ENCODE results near the gene STAB1. TPM values are rescaled to one million over a fixed set of nuclear protein-coding genes. Genes with fewer than 3 reads are reported as not detected.

STAB1 gene
- total RNA-seq, 2 donors from 2014 or later: 46.5 to 62.6 TPM

- H3K36me3 ChIP-seq: peaks cover 77% of the 10 kb centered on the region
- H3K4me3 ChIP-seq: no peak overlapping the region
- no peak for DNase-seq (ENCODE audit: low spot score)
- H3K9me3 ChIP-seq: no peaks in the 10 kb centered on the region
- H3K27me3 ChIP-seq: no peaks in the 10 kb centered on the region
- H3K27ac ChIP-seq: no peak overlapping the region
- peaks cover 0 to 33% of the 10 kb centered on the region in 2 donors for H3K4me1 ChIP-seq
- TF ChIP-seq CTCF (IDR thresholded peaks at IDR 0.05): peak in 1 of 2 donors; percentile 45
Measured at GRCh38 chr3:52481819-52482521, 13.2 kb upstream of the STAB1 start.

GRCh38 chr3:52483081-52483480 is 12.1 kb upstream of the STAB1 start:
- peaks cover 75% of the 10 kb centered on the region for H3K36me3 ChIP-seq
- H3K27ac ChIP-seq: peak overlapping the region; percentile 44 to 72
- no peak for TF ChIP-seq CTCF (IDR thresholded peaks at IDR 0.05)
- peaks cover 0 to 33% of the 10 kb centered on the region in 2 donors for H3K4me1 ChIP-seq
- no peaks in the 10 kb centered on the region for H3K27me3 ChIP-seq
- H3K9me3 ChIP-seq: no peaks in the 10 kb centered on the region
- DNase-seq (ENCODE audit: low spot score): no peak
- H3K4me3 ChIP-seq: no peak overlapping the region

- peak overlapping the region; percentile 44 to 72 for H3K27ac ChIP-seq
- no peak for DNase-seq (ENCODE audit: low spot score)
Measured at GRCh38 chr3:52483577-52484381, 11.4 kb upstream of the STAB1 start.

GRCh38 chr3:52484680-52485461 is 10.3 kb upstream of the STAB1 start:
- DNase-seq (ENCODE audit: low spot score): no peak
- Histone ChIP-seq H3K27ac (peak overlapping the region; percentile 44 to 72), H3K9me3 (no peaks in the 10 kb centered on the region), H3K36me3 (peaks cover 75% of the 10 kb centered on the region), H3K27me3 (no peaks in the 10 kb centered on the region), H3K4me3 (no peak overlapping the region), H3K4me1 (peaks cover 0 to 41% of the 10 kb centered on the region in 2 donors)
- no peak for TF ChIP-seq CTCF (IDR thresholded peaks at IDR 0.05)

More at GRCh38 chr3:52483577-52484381, 11.4 kb upstream of the STAB1 start:
- Histone ChIP-seq H3K27me3 (no peaks in the 10 kb centered on the region), H3K4me1 (peaks cover 0 to 35% of the 10 kb centered on the region in 2 donors), H3K36me3 (peaks cover 75% of the 10 kb centered on the region), H3K9me3 (no peaks in the 10 kb centered on the region), H3K4me3 (no peak overlapping the region)
- no peak for TF ChIP-seq CTCF (IDR thresholded peaks at IDR 0.05)

GRCh38 chr3:52487050-52487787 is 7.9 kb upstream of the STAB1 start:
- DNase-seq (ENCODE audit: low spot score): no peak
- Histone ChIP-seq H3K4me1 (peaks cover 0 to 61% of the 10 kb centered on the region in 2 donors), H3K4me3 (no peak overlapping the region), H3K27me3 (no peaks in the 10 kb centered on the region), H3K27ac (no peak overlapping the region), H3K36me3 (peaks cover 75% of the 10 kb centered on the region), H3K9me3 (no peaks in the 10 kb centered on the region)
- TF ChIP-seq CTCF (IDR thresholded peaks at IDR 0.05): no peak

Data from right atrium auricular region (tissue), 2 donors.